A549 (cell line): ENCODE data around the gene MRPL4. TPM values are rescaled to one million over a fixed set of nuclear protein-coding genes. Genes with fewer than 3 reads are reported as not detected.

Experiments used
- ATAC-seq, 2 experiments: fragments of 200-7000 bp in 1 of 2; fragments of >200 bp in 1 of 2; cut with Nextera tagmentation in 1 of 2; cut with Tn5 transposase in 1 of 2; 3 replicates each; pipeline versions ENCODE4 v1.8.0 to v1.9.1; 2018 to 2020; ENCODE audit warnings: mild to moderate bottlenecking in 1 of 2, moderate library complexity in 1 of 2
- CTCF ChIA-PET: fragments of 300-600 bp; sonication (Branson Sonifier 250); formaldehyde crosslinking; extraction: SDS; loops from one replicate; lab custom pipeline; 2021; ENCODE audit warnings: antibody characterized with exemption, inconsistent platforms; lab: Yijun Ruan, JAX
- POLR2A ChIA-PET: fragments of 350-600 bp; formaldehyde crosslinking; extraction: SDS; loops from one replicate; lab custom pipeline; 2021; ENCODE audit warnings: antibody characterized with exemption, inconsistent platforms; lab: Yijun Ruan, JAX
- DNase-seq, 2 experiments: peaks; one replicate each; pipeline versions ENCODE4 v3.0.0 to v3.0.0-alpha.2; 2011 to 2016; ENCODE audit warnings: low read depth in 1 of 2, low spot score in 1 of 2
- FAIRE-seq: peaks from 2 replicates; lab custom pipeline; 2011; peaks lifted over from hg19 to GRCh38; lab: Jason Lieb, UNC
- H3K27ac ChIP-seq, 2 experiments: fragments of >200 bp; sonication (Bioruptor Twin); formaldehyde crosslinking; 3 replicates each; pipeline ENCODE4 v1.5.1; 2016 to 2017
- H3K4me1 ChIP-seq: fragments of >200 bp; sonication (Bioruptor Twin); formaldehyde crosslinking; 3 replicates; pipeline ENCODE4 v1.6.1; 2016
- H3K4me2 ChIP-seq: fragments of >200 bp; sonication (Bioruptor Twin); formaldehyde crosslinking; 3 replicates; pipeline ENCODE4 v1.6.1; 2016
- H3K4me3 ChIP-seq: fragments of >200 bp; sonication (Bioruptor Twin); formaldehyde crosslinking; 3 replicates; pipeline ENCODE4 v1.5.1; 2016
- H3K9me3 ChIP-seq: fragments of >200 bp; sonication (Bioruptor Twin); formaldehyde crosslinking; 3 replicates; pipeline ENCODE4 v1.6.1; 2016
- CHD4 ChIP-seq: fragments of 200-600 bp; sonication (generic); IDR thresholded peaks from 2 replicates; pipeline ENCODE4 v1.6.1; 2016; ENCODE audit warnings: antibody characterized with exemption, mild to moderate bottlenecking, borderline replicate concordance
- EHF ChIP-seq: fragments of 250-450 bp; sonication (Bioruptor Pico); IDR thresholded peaks from 2 replicates; pipeline ENCODE4 v1.5.0; 2020; ENCODE audit warnings: mild to moderate bottlenecking
- FOSB ChIP-seq: fragments of 250-450 bp; sonication (Bioruptor Pico); IDR thresholded peaks from 2 replicates; pipeline ENCODE4 v1.5.0; 2020; ENCODE audit warnings: mild to moderate bottlenecking, moderate library complexity
- FOXS1 ChIP-seq: fragments of 250-450 bp; sonication (Bioruptor Pico); IDR thresholded peaks from 2 replicates; pipeline ENCODE4 v1.5.0; 2020; ENCODE audit warnings: mild to moderate bottlenecking, moderate library complexity
- HDAC2 ChIP-seq: fragments of 200-600 bp; sonication (generic); IDR thresholded peaks from 2 replicates; pipeline ENCODE4 v1.6.1; 2016
- HEYL ChIP-seq: fragments of 250-450 bp; sonication (Bioruptor Pico); IDR thresholded peaks from 2 replicates; pipeline ENCODE4 v1.8.0; 2021; ENCODE audit warnings: mild to moderate bottlenecking, moderate library complexity
- HOXA7 ChIP-seq: fragments of 250-450 bp; sonication (Bioruptor Pico); IDR thresholded peaks from 2 replicates; pipeline ENCODE4 v1.5.0; 2020; ENCODE audit warnings: mild to moderate bottlenecking, moderate library complexity
- HOXB13 ChIP-seq: fragments of 250-450 bp; sonication (Bioruptor Pico); IDR thresholded peaks from 2 replicates; pipeline ENCODE4 v1.5.0; 2020; ENCODE audit warnings: low read depth, mild to moderate bottlenecking, moderate library complexity
- JUNB ChIP-seq: fragments of >200 bp; sonication (Bioruptor Twin); formaldehyde crosslinking; IDR thresholded peaks from 2 replicates; pipeline ENCODE4 v1.6.1; 2016
- KDM5A ChIP-seq: fragments of 200-600 bp; sonication (generic); IDR thresholded peaks from 2 replicates; pipeline ENCODE4 v1.6.1; 2016; ENCODE audit warnings: antibody characterized with exemption, mild to moderate bottlenecking
- MYC ChIP-seq: IDR thresholded peaks from 2 replicates; pipeline ENCODE4 v1.6.1; 2012; ENCODE audit warnings: mild to moderate bottlenecking, inconsistent platforms, low read length, improper control_type of control experiment, borderline replicate concordance
- NFE2L2 ChIP-seq: fragments of 150-350 bp; conservative IDR thresholded peaks from 2 replicates; pipeline ENCODE4 v1.6.1; 2014; ENCODE audit warnings: low read length
- POLR2AphosphoS2 ChIP-seq: conservative IDR thresholded peaks from 2 replicates; pipeline ENCODE4 v1.6.1; 2012; ENCODE audit warnings: low read length, improper control_type of control experiment, inconsistent platforms
- RCOR1 ChIP-seq: fragments of 150-350 bp; IDR thresholded peaks from 2 replicates; pipeline ENCODE4 v1.6.1; 2014; ENCODE audit warnings: antibody characterized with exemption, low read length, low read depth
- SREBF2 ChIP-seq: fragments of 450-650 bp; IDR thresholded peaks from 2 replicates; pipeline ENCODE4 v1.6.1; 2014; ENCODE audit warnings: mild to moderate bottlenecking, moderate library complexity
- TFCP2L1 ChIP-seq: fragments of 250-450 bp; sonication (Bioruptor Pico); IDR thresholded peaks from 2 replicates; pipeline ENCODE4 v1.5.0; 2021; ENCODE audit warnings: mild to moderate bottlenecking
- ZFP36 ChIP-seq: fragments of 450-650 bp; IDR thresholded peaks from 2 replicates; pipeline ENCODE4 v1.6.1; 2014; ENCODE audit warnings: borderline replicate concordance; ENCODE audit not compliant: partially characterized antibody
- ZNF302 ChIP-seq: fragments of 250-450 bp; sonication (Bioruptor Pico); IDR thresholded peaks from 2 replicates; pipeline ENCODE4 v1.9.0; 2021; ENCODE audit warnings: inconsistent platforms, mild to moderate bottlenecking, moderate library complexity
- ZSCAN20 ChIP-seq: fragments of 250-450 bp; sonication (Bioruptor Pico); IDR thresholded peaks from 2 replicates; pipeline ENCODE4 v1.8.0; 2022; ENCODE audit warnings: mild to moderate bottlenecking, moderate library complexity
- WGBS: methylation state at CpG from one replicate; pipeline ENCODE4 v1.1.6; 2017; ENCODE audit errors: missing lambda C conversion rate; 5-methylcytosine and 5-hydroxymethylcytosine counted together
- polyA plus RNA-seq, 4 experiments: library from polyadenylated mRNA; depleted of rRNA in 3 of 4; stranded (reverse); fragments of >200 nt; fragmentation: RNase III in 1 of 4; extraction: RNeasy Plus Mini Kit Qiagen cat#74134 plus additional on column Dnase treatment in 1 of 4; gene quantifications; 2 replicates in 3 of 4; 3 replicates in 1 of 4; pipeline ENCODE4 v1.2.3, GENCODE V29; 2011 to 2017
- TF ChIP-seq, protein P1 (sequence below): IDR thresholded peaks from 2 replicates; pipeline ENCODE4 v1.6.1; 2012
- TF ChIP-seq, protein P2 (sequence below): IDR thresholded peaks from 2 replicates; pipeline ENCODE4 v1.6.1; 2012
- TF ChIP-seq, protein P3 (sequence below): IDR thresholded peaks from 2 replicates; pipeline ENCODE4 v1.6.1; 2012; ENCODE audit warnings: low read depth, borderline replicate concordance
- TF ChIP-seq, protein P4 (sequence below): fragments of 450-650 bp; IDR thresholded peaks from 2 replicates; pipeline ENCODE4 v1.6.1; 2014; ENCODE audit warnings: antibody characterized with exemption

The MRPL4 gene
- polyA plus RNA-seq, 2 of the 4 experiments (the other 2 are of a cell fraction), result 26.4 to 52.2 TPM

DNA sequence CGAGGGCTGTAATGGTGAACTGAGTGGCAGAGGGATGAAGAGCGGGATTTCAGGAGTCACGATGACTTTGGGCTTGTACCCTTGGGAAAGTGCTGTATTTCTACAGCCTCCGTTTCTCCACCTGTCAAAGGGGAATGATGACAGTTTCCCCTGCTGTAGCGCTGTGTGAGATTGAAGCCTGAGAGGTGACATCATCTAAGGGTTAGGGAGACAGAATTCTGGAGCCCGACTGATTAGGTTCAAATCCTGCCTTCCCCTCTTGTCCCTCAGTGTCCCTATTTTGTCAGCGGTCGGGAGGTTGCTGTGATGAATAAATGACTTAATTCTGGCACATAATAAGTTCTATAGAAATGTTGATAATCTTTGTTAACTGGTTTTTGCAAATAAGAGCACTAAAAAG is 693 bp downstream of the MRPL4 start (continued):
- TF ChIP-seq, protein P1, sequence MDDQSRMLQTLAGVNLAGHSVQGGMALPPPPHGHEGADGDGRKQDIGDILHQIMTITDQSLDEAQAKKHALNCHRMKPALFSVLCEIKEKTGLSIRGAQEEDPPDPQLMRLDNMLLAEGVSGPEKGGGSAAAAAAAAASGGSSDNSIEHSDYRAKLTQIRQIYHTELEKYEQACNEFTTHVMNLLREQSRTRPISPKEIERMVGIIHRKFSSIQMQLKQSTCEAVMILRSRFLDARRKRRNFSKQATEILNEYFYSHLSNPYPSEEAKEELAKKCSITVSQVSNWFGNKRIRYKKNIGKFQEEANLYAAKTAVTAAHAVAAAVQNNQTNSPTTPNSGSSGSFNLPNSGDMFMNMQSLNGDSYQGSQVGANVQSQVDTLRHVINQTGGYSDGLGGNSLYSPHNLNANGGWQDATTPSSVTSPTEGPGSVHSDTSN, result no peak
- TF ChIP-seq ZFP36, result no peak
- TF ChIP-seq, all 56 proteins: peak for 0

DNA sequence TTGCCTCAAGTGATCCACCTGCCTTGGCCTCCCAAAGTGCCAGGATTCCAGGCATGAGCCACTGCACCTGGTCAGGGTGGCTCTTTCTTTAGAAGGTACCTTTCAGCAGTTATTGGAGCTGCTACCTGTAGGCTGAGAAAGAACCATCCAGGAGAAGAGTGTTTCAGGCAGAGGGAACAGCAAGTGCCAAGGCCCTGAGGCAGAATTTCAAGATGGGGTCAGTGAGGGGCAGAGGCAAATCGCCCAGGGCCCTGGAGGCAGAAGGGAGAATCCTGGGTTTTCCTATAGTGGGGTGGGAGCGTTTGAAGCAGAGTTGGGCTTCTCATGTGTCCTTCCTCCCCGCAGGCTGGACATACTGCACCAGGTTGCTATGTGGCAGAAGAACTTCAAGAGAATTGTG is 2.2 kb downstream of the MRPL4 start:
- no peak for FAIRE-seq

DNA sequence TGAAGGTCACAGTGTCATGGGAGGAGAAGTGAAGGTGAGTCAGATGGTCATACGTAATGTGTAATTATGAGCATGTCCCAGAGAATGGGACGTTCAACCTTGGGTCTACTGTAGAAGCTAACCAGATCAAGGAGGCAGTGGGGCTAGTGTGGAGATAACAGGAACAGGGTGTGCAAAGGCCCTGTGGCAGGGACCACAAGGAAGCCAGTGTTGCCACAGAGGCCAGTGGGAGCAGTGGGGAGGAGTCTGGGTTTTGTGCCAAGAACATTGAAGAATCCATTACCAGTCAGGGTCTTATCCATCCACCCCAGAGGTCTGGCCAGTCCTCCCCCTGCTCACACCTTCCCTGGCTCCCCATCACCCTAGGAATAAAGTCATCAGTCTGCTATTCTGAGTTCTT is 3.3 kb downstream of the MRPL4 start:
- ChIA-PET CTCF (interaction anchor here (0.6 to 1.3 kb wide), 4 partner anchors 13 to 133 kb away, joined by 3 to 5 read pairs (median 3); no protein-coding TSS in a partner anchor), POLR2A (no interaction called here)
- H3K4me1 ChIP-seq, result peaks cover 7% of the 10 kb centered on the region; the same call in 2 of the 3 replicates
- no peak for DNase-seq
- H3K9me3 ChIP-seq, result no peaks in the 10 kb centered on the region
- no peak for FAIRE-seq
- TF ChIP-seq JUNB (no peak), HOXB13 (CRISPR knock-in tag) (no peak), ZNF302 (CRISPR knock-in tag) (no peak), FOXS1 (CRISPR knock-in tag) (no peak), POLR2AphosphoS2 (no peak), HOXA7 (CRISPR knock-in tag) (no peak), SREBF2 (no peak), NFE2L2 (no peak), EHF (CRISPR knock-in tag) (no peak), CHD4 (no peak), HEYL (no peak), MYC (no peak), TFCP2L1 (CRISPR knock-in tag) (no peak), HDAC2 (no peak), RCOR1 (no peak)
- TF ChIP-seq, protein P2, sequence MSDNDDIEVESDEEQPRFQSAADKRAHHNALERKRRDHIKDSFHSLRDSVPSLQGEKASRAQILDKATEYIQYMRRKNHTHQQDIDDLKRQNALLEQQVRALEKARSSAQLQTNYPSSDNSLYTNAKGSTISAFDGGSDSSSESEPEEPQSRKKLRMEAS, result no peak
- TF ChIP-seq, protein P3, sequence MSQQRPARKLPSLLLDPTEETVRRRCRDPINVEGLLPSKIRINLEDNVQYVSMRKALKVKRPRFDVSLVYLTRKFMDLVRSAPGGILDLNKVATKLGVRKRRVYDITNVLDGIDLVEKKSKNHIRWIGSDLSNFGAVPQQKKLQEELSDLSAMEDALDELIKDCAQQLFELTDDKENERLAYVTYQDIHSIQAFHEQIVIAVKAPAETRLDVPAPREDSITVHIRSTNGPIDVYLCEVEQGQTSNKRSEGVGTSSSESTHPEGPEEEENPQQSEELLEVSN, result no peak
- TF ChIP-seq, protein P4, sequence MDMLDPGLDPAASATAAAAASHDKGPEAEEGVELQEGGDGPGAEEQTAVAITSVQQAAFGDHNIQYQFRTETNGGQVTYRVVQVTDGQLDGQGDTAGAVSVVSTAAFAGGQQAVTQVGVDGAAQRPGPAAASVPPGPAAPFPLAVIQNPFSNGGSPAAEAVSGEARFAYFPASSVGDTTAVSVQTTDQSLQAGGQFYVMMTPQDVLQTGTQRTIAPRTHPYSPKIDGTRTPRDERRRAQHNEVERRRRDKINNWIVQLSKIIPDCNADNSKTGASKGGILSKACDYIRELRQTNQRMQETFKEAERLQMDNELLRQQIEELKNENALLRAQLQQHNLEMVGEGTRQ, result no peak
- H3K4me3 ChIP-seq, result no peak overlapping the region
- WGBS, result 79% methylated on average over 2 of the region's 2 CpGs
- ATAC-seq, result no peak
- no peak overlapping the region for H3K4me2 ChIP-seq
- H3K27ac ChIP-seq, result no peak overlapping the region

More for the DNA sequence above, 2.2 kb downstream of the MRPL4 start:
- Histone ChIP-seq H3K4me3 (no peak overlapping the region), H3K9me3 (no peaks in the 10 kb centered on the region), H3K4me1 (no peaks in the 10 kb centered on the region), H3K4me2 (no peak overlapping the region), H3K27ac (no peak overlapping the region)
- ChIA-PET CTCF (interaction anchor here (1.2 to 1.3 kb wide), 2 partner anchors 14 to 134 kb away, joined by 3 read pairs; no protein-coding TSS in a partner anchor), POLR2A (no interaction called here)
- TF ChIP-seq FOSB (CRISPR knock-in tag) (no peak), KDM5A (no peak), ZSCAN20 (CRISPR knock-in tag) (no peak)
- 90% methylated on average over 3 of the region's 3 CpGs for WGBS
- ATAC-seq, result no peak
- no peak for DNase-seq
